GM23248 (cell line): ENCODE results near the gene TFEC.

Experiments used
- EZH2 ChIP-seq: fragments of 200-600 bp; sonication (generic); IDR thresholded peaks from 2 replicates; pipeline ENCODE4 v1.6.1; 2018; ENCODE audit warnings: antibody characterized with exemption, mild to moderate bottlenecking; ENCODE audit not compliant: insufficient read depth, poor library complexity, severe bottlenecking
- EZH2phosphoT487 ChIP-seq: fragments of 200-600 bp; sonication (generic); IDR thresholded peaks from 2 replicates; pipeline ENCODE4 v1.6.1; 2018; ENCODE audit warnings: antibody characterized with exemption, moderate library complexity, mild to moderate bottlenecking, low read depth; ENCODE audit not compliant: insufficient read depth

- no peak for TF ChIP-seq EZH2
- no peak for TF ChIP-seq EZH2phosphoT487
Observed at GRCh38 chr7:115973406-115973805, 57.2 kb downstream of the TFEC start.
